LHCN-M2 (cell line): Measurements from ENCODE around the gene MEF2B. TPM values are rescaled to one million over a fixed set of nuclear protein-coding genes. Genes with fewer than 3 reads are reported as not detected.

Experiments
- DNase-seq: peaks from one replicate; pipeline ENCODE4 v3.0.0-alpha.2; 2012; ENCODE audit warnings: low read depth
- polyA plus RNA-seq: library from polyadenylated mRNA; unstranded; fragments of >200 nt; gene quantifications from one replicate; pipeline ENCODE4 v1.2.1, GENCODE V29; 2012; ENCODE audit warnings: missing spikeins
- total RNA-seq: library from RNA; depleted of rRNA; stranded (reverse); fragments of >200 nt; gene quantifications from 2 replicates; pipeline ENCODE4 v1.2.3, GENCODE V29; 2014; rRNA removed

The MEF2B gene
- 0.17 and 0.32 TPM in 2 replicates for total RNA-seq
- polyA plus RNA-seq, result 0.11 TPM

DNA sequence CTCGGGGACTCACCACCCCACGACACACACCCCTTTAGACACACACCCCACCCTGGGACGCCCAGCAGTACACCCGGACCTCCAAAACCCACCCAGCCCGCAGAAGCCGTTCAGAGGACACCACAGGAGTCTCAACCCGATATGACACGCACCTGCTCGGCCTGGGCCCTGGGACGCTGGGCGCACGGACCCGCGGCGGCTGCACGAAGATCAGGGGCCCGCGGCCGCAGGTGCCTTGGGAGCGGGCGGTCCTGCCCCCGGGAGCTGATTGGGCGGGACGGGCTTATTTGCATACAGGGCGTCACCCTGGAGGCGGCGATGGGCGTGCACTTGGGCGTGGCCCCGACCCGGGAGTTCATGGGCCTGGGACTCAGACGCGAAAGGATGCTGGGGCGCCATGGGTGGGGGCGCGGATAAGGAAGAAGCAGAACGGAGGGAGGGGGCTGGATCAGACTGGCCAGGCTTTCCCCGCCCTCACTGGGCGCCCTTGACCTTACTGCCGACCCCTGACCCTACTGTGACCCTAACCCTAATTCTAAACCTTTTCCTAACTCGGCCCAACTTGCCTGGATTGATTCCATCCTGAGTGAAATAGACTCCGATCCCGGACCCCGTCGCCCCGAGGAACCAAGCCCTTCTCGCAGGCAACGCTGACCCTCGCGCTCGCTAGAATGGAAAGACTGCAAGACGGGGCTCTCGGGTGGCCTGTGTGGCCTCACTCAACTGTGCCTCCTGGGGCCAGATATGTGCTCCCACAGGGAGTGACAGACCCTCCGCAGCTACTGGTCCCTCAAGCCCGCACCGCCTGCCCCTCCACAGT, at the start of gene MEF2B:
Gene MEF2B (minus strand): TSS at position 211 of the 820 bp plus-strand sequence. CDS start 19,528 bp downstream, outside the sequence.
- DNase-seq, result no peak

GRCh38 chr19:19218911-19219310, 48.8 kb upstream of the MEF2B start:
- no peak for DNase-seq

DNA sequence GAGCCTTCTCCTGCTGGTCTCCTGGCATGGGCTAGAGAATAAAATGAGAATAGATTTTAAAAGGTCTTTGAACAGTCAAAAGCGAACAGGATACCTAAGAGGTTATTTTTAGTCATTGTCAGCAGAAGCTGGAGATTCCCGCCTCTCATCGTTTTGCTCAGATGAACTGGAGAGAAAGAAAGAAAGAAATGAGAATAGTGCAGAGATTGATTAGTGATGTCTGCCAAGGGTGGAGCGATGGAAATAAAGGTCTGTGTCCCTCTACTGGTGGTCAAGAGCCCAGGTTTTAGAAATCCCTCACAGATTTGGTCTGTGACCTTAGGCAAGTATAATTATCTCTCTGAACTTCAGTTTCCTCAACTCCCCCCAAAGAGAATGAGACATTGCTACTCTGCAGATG, 47.0 kb upstream of the MEF2B start:
- DNase-seq, result peak; percentile 56

GRCh38 chr19:19215792-19216191, 45.7 kb upstream of the MEF2B start:
- no peak for DNase-seq

DNA sequence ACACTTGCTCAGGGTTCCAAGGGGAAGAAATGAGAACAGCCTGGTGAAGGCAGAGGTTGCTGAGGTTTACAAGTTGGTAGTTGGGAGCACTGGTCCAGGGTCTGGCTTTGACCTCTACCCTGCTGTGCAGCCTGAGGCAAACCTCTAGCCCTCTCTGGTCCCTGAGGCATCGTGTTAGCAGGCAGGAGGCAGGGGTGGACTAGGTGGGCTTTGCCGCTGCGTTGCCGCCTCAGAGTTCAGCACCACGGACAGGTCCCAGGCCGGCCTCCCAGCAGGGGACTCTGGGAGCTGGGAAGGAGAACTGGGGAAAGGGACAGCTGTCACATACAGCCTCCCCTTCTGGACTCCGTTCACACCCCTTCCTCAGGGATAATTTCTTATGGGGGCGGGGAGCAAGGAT, 44.8 kb upstream of the MEF2B start:
- peak; percentile 31 for DNase-seq

GRCh38 chr19:19214159-19214490, 44.1 kb upstream of the MEF2B start:
- no peak for DNase-seq

DNA sequence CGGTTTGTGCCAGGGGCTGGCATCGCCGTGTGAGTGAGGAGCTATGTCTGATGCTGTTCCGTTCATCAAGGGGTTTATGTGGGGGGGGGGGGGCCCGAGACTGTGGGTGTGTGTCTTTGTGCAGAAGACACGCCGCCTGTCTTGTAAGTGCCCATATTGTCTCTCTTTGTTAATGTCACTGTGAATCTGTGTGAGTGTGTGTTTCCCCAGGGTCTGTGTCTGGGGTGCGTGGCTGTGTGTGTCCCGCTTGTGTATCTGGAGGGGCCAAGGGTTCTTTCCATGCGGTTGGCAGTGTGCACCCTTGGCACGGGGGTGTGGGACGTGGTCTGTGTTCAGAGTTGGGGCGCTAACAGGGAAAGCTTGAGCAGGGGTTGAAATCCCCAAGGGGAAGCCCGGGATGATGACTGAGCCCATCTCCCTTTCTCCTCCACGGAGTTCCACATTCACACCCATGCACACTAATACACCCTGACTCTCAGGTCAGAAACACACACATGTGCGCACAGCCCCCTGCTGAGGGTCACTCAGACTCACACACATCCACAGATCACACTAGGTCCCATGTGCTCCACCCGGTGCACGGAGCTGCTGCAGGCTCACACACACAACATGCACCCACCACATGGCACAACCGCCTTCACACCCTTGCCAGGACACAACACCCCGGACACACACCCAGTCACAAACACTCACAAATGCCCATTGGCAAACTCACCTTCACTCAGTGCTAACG, 43.5 kb upstream of the MEF2B start:
- no peak for DNase-seq

DNA sequence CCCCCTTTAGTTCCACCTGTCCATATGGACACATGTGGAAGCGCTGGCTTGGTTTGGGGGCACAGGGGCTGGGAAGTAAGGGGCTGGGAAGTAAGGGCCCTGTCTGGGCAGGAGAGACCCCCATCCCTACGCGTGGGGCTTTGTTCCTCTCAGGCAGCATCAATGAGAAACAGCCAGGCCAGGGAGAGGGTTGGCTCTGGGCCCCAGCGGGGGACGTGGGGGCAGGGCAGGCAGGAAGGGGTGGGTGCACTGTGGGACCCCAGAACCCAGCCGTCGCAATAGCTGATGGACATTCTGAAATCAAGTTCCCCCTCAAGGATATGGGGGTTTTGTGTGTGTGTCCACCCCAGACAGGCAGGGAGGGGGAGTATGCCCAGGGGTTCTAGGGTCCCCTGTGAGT, 42.9 kb upstream of the MEF2B start:
- no peak for DNase-seq

- DNase-seq, result no peak
Observed at GRCh38 chr19:19211499-19212420, 41.7 kb upstream of the MEF2B start, which contains the start of gene NCAN. Gene NCAN (plus strand): TSS chr19:19211958. CDS start chr19:19216954, 4,996 bp downstream.

DNA sequence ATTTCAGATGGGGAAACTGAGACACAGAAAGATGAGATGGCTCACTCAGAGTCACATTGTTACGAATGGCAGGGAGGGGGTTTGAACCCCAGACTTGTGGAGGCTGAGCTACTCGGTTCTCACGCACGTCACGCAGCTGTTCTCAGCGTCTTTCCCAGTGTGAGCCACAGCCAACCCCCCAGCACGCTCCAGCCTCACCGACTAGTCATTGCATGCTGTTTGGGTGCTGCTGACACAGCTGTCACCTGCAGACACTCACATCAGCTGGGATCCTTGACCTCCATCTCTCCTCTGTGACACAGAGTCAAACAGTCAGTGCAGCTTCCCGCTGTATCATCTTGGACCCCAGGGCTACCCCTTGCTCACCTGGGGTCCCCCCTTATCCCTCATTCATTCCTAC, 39.3 kb upstream of the MEF2B start:
- peak; percentile 63 for DNase-seq

- DNase-seq, result no peak
Observed at GRCh38 chr19:19207637-19208572, 37.8 kb upstream of the MEF2B start.

DNA sequence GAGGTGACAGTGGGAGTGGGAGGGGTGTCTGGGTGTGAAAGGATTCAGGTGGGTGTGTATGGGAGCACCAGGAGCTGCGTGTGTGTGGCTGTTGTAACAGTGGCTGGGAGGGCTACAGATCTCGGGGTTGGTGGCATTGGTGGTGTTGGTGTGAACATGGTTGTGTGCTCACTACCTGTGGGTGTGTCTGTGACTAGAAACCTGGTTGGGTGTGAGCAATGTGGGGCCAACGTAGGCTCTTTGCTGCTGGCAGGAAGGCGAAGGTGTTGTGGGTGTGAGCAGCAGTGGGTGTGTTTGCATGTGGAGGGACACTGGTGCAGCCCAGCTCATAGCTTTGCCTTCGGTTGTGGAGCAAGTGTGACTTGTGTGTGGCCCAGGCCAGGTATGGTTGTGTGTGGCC, 36.9 kb upstream of the MEF2B start:
- no peak for DNase-seq

GRCh38 chr19:19205416-19206410, 35.6 kb upstream of the MEF2B start:
- DNase-seq, result no peak

DNA sequence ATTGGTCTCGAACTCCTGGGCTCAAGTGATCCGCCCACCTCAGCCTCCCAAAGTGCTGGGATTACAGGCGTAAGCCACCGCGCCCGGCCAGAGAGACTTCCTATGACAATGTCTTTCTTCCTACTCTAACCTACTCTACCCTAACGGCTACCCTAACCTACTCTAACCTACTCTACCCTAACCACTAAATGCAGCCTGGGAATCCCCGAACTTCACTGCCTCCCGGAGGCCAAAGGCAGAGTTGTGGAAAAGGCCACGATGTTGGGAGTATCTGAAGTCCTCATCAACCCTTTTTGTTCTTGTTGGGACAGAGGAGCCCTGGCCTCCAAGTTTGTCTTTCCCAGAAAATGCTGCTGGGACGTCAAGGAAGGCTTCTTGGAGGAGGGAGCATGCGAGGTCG, 34.1 kb upstream of the MEF2B start:
- DNase-seq, result no peak

GRCh38 chr19:19203012-19203856, 33.2 kb upstream of the MEF2B start, which contains the start of gene NR2C2AP:
Gene NR2C2AP (minus strand): TSS chr19:19203414. CDS start chr19:19203060, 354 bp downstream.
- DNase-seq, result peak; percentile 85

DNA sequence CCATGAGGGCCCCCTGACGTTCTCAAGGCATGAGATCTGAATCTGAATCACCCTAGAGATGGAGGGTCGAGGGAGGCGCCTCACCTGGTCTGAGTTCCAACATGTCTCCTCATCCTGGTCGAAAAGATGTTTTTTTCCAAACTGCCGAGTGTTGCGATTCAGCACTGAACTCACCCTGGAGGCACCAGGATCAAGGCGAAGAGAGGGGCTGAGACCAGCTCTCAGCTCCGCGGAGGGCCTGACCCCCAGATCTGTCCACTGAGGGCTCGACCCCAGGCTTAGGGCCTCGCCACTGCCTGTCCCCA, 32.6 kb upstream of the MEF2B start:
- no peak for DNase-seq

GRCh38 chr19:19201697-19202630, 31.9 kb upstream of the MEF2B start:
- DNase-seq, result no peak
